B cell (primary cell): ENCODE data around the gene TMEM144. TPM values are rescaled to one million over a fixed set of nuclear protein-coding genes. Genes with fewer than 3 reads are reported as not detected.
"Not testable (repeated sequence)": the region's sequence is repeated elsewhere in the genome, so short reads cannot be mapped to it uniquely, and the experiment has no call there.

ENCODE experiments used
- ATAC-seq: fragments of 200-7000 bp; cut with Tn5 transposase; one replicate; pipeline ENCODE4 v1.10.0; 2021; ENCODE audit warnings: low read depth, mild to moderate bottlenecking, moderate number of reproducible peaks, moderate library complexity
- CTCF ChIA-PET: fragments of 350-600 bp; sonication (Branson Sonifier 250); formaldehyde crosslinking; loops from one replicate; lab custom pipeline; 2021; ENCODE audit warnings: antibody characterized with exemption, inconsistent platforms; lab: Charles Lee
- POLR2A ChIA-PET: fragments of 350-600 bp; sonication (Branson Sonifier 250); formaldehyde crosslinking; loops from one replicate; lab custom pipeline; 2021; ENCODE audit warnings: antibody characterized with exemption; lab: Charles Lee
- DNase-seq: peaks from one replicate; pipeline ENCODE4 v3.0.0; 2013
- H2AFZ ChIP-seq: 2 replicates; pipeline ENCODE4 v1.6.1; 2012; ENCODE audit warnings: mild to moderate bottlenecking, low read depth, low read length; ENCODE audit not compliant: insufficient read depth, poor library complexity, severe bottlenecking
- H3K27ac ChIP-seq, 2 donors: 1 replicate in 1 of 2; 2 replicates in 1 of 2; pipeline ENCODE4 v1.5.1; 2012 to 2013; ENCODE audit warnings: low read length in 2 of 2, mild to moderate bottlenecking in 2 of 2, moderate library complexity in 1 of 2
- H3K27me3 ChIP-seq, 4 experiments: fragments of 200-600 bp in 1 of 4; sonication (generic) in 1 of 4; replicated peaks in 1 of 4; 1 replicate in 2 of 4; 2 replicates in 2 of 4; pipeline versions ENCODE4 v1.6.1 to v1.7.0; 2013 to 2016; ENCODE audit warnings: low read length in 3 of 4, mild to moderate bottlenecking in 2 of 4, mixed read lengths in 1 of 4, moderate library complexity in 1 of 4; ENCODE audit not compliant: insufficient read depth in 4 of 4, control insufficient read depth in 3 of 4; ENCODE audit errors: control extremely low read depth in 1 of 4
- H3K36me3 ChIP-seq, 2 experiments: replicated peaks in 1 of 2; 1 replicate in 1 of 2; 2 replicates in 1 of 2; pipeline versions ENCODE4 v1.6.1 to v1.7.1; 2013; ENCODE audit warnings: low read length in 1 of 2; ENCODE audit not compliant: insufficient read depth in 2 of 2, control insufficient read depth in 1 of 2; ENCODE audit errors: control extremely low read depth in 1 of 2, extremely low read depth in 1 of 2
- H3K4me1 ChIP-seq, 2 donors: fragments of 200-600 bp in 1 of 2; sonication (generic) in 1 of 2; 1 replicate in 1 of 2; 2 replicates in 1 of 2; pipeline versions ENCODE4 v1.5.1 to v1.6.1; 2013 to 2017; ENCODE audit warnings: low read length in 2 of 2; ENCODE audit not compliant: control insufficient read depth in 2 of 2, insufficient read depth in 2 of 2
- H3K4me2 ChIP-seq: replicated peaks from 2 replicates; pipeline ENCODE3; 2012; ENCODE audit warnings: mild to moderate bottlenecking, low read depth, low read length; ENCODE audit not compliant: poor library complexity, severe bottlenecking
- H3K4me3 ChIP-seq, 5 experiments: fragments of 200-600 bp in 1 of 5; sonication (generic) in 1 of 5; 1 replicate in 3 of 5; 2 replicates in 2 of 5; pipeline versions ENCODE4 v1.5.1 to v1.7.0; 2011 to 2016; ENCODE audit warnings: low read length in 4 of 5, mild to moderate bottlenecking in 4 of 5, low read depth in 2 of 5, control low read depth in 1 of 5, moderate library complexity in 1 of 5; ENCODE audit not compliant: insufficient read depth in 1 of 5; ENCODE audit errors: control extremely low read depth in 1 of 5, extremely low read depth in 1 of 5
- H3K79me2 ChIP-seq: fragments of 200-600 bp; sonication (generic); one replicate; pipeline ENCODE4 v1.6.0; 2016; ENCODE audit warnings: low read length; ENCODE audit not compliant: control insufficient read depth, insufficient read depth
- H3K9ac ChIP-seq: fragments of 200-600 bp; sonication (generic); 2 replicates; pipeline ENCODE4 v1.6.1; 2017; ENCODE audit warnings: mild to moderate bottlenecking, low read length, moderate library complexity
- H3K9me3 ChIP-seq, 3 donors: one replicate each; pipeline versions ENCODE4 v1.6.1 to v1.7.1; 2013; ENCODE audit warnings: low read length in 2 of 3; ENCODE audit not compliant: control insufficient read depth in 2 of 3, insufficient read depth in 1 of 3; ENCODE audit errors: control extremely low read depth in 1 of 3
- H4K20me1 ChIP-seq: 2 replicates; pipeline ENCODE4 v1.6.0; 2012; ENCODE audit warnings: mild to moderate bottlenecking, low read length; ENCODE audit not compliant: insufficient read depth, control insufficient read depth, poor library complexity, severe bottlenecking
- H3K27ac Mint-ChIP-seq: one replicate; pipeline ENCODE4 v1.8.0; 2021; ENCODE audit warnings: mixed read lengths
- H3K27me3 Mint-ChIP-seq: one replicate; pipeline ENCODE4 v1.8.0; 2021; ENCODE audit warnings: mixed read lengths
- H3K4me1 Mint-ChIP-seq: one replicate; pipeline ENCODE4 v1.8.0; 2021; ENCODE audit warnings: mixed read lengths
- H3K4me3 Mint-ChIP-seq: one replicate; pipeline ENCODE4 v1.8.0; 2021; ENCODE audit warnings: mixed read lengths
- H3K9me3 Mint-ChIP-seq: one replicate; pipeline ENCODE4 v1.8.0; 2022; ENCODE audit warnings: mixed read lengths; ENCODE audit not compliant: insufficient read depth
- EZH2 ChIP-seq: IDR thresholded peaks from 2 replicates; pipeline ENCODE4 v1.6.1; 2012; ENCODE audit warnings: borderline replicate concordance, low read depth, mild to moderate bottlenecking, moderate library complexity, low read length; ENCODE audit not compliant: insufficient read depth, poor library complexity, severe bottlenecking
- WGBS: methylation state at CpG from one replicate; pipeline ENCODE4 v1.1.5; 2013; ENCODE audit warnings: missing lambda C conversion rate; ENCODE audit not compliant: insufficient coverage; 5-methylcytosine and 5-hydroxymethylcytosine counted together
- intact Hi-C: fragments of 100-400 bp; cut with micrococcal nuclease; formaldehyde crosslinking; loops from one replicate; pipeline ENCODE4 v1.10.0; 2022
- polyA plus RNA-seq: library from polyadenylated mRNA; depleted of rRNA; stranded (reverse); fragments of >200 nt; gene quantifications from 2 replicates; pipeline ENCODE4 v1.2.3, GENCODE V29; 2012
- total RNA-seq, 2 donors: library from RNA; stranded (reverse); fragments of 120-200 nt in 1 of 2; gene quantifications; 1 replicate in 1 of 2; 2 replicates in 1 of 2; pipeline versions ENCODE4 v1.2.3 to v1.2.4, GENCODE V29; 2013 to 2022
- TF ChIP-seq, protein P1 (sequence below): fragments of 200-600 bp; IDR thresholded peaks from one replicate; pipeline ENCODE4 v1.8.0; 2022; ENCODE audit warnings: antibody characterized with exemption, mild to moderate bottlenecking

TMEM144 gene
- total and polyA plus RNA-seq, 2 donors (not counting 1 experiment from before 2014, with no cell fraction given), result 0.06 to 0.07 TPM

- H3K36me3 ChIP-seq, H3K27ac ChIP-seq, CTCF ChIA-PET, H3K79me2 ChIP-seq, H3K27me3 ChIP-seq, H4K20me1 ChIP-seq, H3K4me2 ChIP-seq, H3K27ac Mint-ChIP-seq, H3K4me3 ChIP-seq, H3K27me3 Mint-ChIP-seq, H2AFZ ChIP-seq, DNase-seq, H3K4me1 ChIP-seq, H3K4me1 Mint-ChIP-seq, POLR2A ChIA-PET, H3K9me3 Mint-ChIP-seq, H3K9me3 ChIP-seq, H3K4me3 Mint-ChIP-seq, intact Hi-C loops, ATAC-seq, H3K9ac ChIP-seq: not testable (repeated sequence)
- 89% methylated on average over 4 of the region's 5 CpGs for WGBS
These were observed 17.6 kb downstream of the TMEM144 start for GRCh38 chr4:158227880-158228279.

- ATAC-seq, H3K36me3 ChIP-seq, H3K27me3 Mint-ChIP-seq, H2AFZ ChIP-seq, POLR2A ChIA-PET, H3K9me3 Mint-ChIP-seq, DNase-seq, H3K27ac Mint-ChIP-seq, H3K9ac ChIP-seq, H3K27ac ChIP-seq, intact Hi-C loops, H3K4me1 Mint-ChIP-seq, CTCF ChIA-PET, H3K27me3 ChIP-seq, H3K4me3 ChIP-seq, H4K20me1 ChIP-seq, H3K79me2 ChIP-seq, H3K9me3 ChIP-seq, H3K4me3 Mint-ChIP-seq, H3K4me1 ChIP-seq, H3K4me2 ChIP-seq: not testable (repeated sequence)
- WGBS, result 96% methylated on average over 17 of the region's 17 CpGs
These were observed 18.1 kb downstream of the TMEM144 start for GRCh38 chr4:158228399-158228798.

- H3K27me3 ChIP-seq, result no peaks in the 10 kb centered on the region
- no peak overlapping the region for H3K4me3 ChIP-seq
- CTCF ChIA-PET, result no interaction called here
- Mint-ChIP-seq H3K4me1 (no peaks in the 10 kb centered on the region), H3K4me3 (no peak overlapping the region), H3K9me3 (no peaks in the 10 kb centered on the region), H3K27ac (no peak overlapping the region), H3K27me3 (no peaks in the 10 kb centered on the region)
- H2AFZ ChIP-seq, result no peak overlapping the region
- no peak for DNase-seq
- POLR2A ChIA-PET, result no interaction called here
- H3K79me2 ChIP-seq, result no peaks in the 10 kb centered on the region
- no peaks in the 10 kb centered on the region for H3K9me3 ChIP-seq
- no peaks in the 10 kb centered on the region for H3K36me3 ChIP-seq
- H4K20me1 ChIP-seq, result no peaks in the 10 kb centered on the region
- intact Hi-C loops, result no loop called here
- H3K4me1 ChIP-seq, result no peaks in the 10 kb centered on the region
- WGBS, result 72% methylated on average over 4 of the region's 5 CpGs
- ATAC-seq, result no peak
- H3K4me2 ChIP-seq, result no peak overlapping the region
- H3K9ac ChIP-seq, result no peak overlapping the region
- no peak overlapping the region for H3K27ac ChIP-seq
- TF ChIP-seq, protein P1, sequence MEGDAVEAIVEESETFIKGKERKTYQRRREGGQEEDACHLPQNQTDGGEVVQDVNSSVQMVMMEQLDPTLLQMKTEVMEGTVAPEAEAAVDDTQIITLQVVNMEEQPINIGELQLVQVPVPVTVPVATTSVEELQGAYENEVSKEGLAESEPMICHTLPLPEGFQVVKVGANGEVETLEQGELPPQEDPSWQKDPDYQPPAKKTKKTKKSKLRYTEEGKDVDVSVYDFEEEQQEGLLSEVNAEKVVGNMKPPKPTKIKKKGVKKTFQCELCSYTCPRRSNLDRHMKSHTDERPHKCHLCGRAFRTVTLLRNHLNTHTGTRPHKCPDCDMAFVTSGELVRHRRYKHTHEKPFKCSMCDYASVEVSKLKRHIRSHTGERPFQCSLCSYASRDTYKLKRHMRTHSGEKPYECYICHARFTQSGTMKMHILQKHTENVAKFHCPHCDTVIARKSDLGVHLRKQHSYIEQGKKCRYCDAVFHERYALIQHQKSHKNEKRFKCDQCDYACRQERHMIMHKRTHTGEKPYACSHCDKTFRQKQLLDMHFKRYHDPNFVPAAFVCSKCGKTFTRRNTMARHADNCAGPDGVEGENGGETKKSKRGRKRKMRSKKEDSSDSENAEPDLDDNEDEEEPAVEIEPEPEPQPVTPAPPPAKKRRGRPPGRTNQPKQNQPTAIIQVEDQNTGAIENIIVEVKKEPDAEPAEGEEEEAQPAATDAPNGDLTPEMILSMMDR, result no peak
- no peak for TF ChIP-seq EZH2
These were observed 19.5 kb downstream of the TMEM144 start for GRCh38 chr4:158229768-158230167.
